Stimulated activated CD8-positive, alpha-beta memory T cell treated with anti-CD3 and anti-CD28 coated beads, Interleukin-7, amount 100 ng/mL, for 1 hour (primary cell): ENCODE measurements around the gene TECTA.
"Not testable (repeated sequence)": the region's sequence is repeated elsewhere in the genome, so short reads cannot be mapped to it uniquely, and the experiment has no call there.

Source experiments
- DNase-seq, 2 donors: peaks; one replicate each; pipeline ENCODE4 v3.0.0-alpha.2; 2020; ENCODE audit warnings: low read depth in 2 of 2

The TECTA gene

DNA sequence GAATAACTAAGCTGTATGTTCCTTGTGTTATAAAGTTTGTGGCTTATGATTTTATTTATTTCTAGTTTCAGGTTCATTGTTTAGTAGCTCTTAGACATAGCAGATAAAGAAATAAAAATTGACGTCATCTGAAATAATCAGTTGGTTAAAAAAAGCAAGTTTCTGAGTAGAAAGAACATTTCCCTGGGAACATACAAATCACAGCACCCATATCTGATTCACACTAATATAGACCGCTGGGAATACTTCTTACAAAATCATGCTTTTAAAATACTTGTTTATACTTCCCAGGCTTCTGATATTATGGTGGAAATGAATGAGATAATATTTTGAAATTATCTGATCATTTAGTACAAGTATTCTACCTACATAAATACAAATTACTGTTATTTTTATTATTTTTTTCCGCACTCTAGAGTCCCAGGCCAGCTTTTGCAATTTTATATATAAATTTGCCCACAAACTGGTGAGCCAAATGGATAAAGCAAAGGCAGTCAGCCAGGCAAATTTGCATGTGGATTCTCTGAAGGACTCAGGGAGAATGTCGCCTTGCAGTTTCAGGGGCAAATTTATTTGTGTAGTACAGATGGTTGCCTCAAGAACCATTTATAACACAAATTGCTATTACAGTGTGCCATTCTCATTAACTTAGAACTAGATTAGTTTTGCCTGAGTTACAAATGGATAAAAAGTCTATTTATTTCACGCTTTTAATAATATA, 128.6 kb downstream of the TECTA start:
- DNase-seq: no peak

DNA sequence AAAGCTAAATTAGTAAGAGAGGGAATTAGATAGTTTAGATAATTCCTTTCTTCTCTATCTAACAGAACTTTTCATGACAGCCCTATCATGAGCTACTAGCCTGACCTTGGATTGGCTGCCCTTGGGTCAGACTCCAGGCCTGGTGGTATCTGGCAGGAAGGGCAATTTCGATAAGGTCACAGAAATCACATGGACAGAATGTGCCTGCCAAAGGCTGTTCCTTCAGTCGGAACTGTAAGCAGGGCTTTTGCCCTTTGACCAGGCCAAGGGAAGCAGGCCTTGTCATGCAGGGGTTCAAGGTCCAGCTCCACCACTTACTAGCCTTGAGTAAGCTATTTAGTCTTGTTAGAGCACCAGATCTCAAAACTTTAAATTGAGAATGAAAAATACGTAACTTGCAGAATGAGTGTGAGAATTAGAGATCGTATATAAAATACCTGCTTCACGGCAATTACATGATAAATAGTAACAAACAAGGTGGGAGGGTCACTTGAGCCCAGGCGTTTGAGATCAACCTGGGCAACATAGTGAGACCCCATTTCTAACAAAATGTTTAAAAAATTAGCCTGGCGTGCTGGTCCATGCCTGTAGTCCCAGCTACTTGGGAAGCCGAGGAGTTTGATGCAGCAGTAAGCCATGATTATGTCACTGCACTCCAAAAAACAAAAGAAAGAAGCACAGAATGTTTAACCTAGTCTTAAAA, 130.7 kb downstream of the TECTA start:
- no peak for DNase-seq

DNA sequence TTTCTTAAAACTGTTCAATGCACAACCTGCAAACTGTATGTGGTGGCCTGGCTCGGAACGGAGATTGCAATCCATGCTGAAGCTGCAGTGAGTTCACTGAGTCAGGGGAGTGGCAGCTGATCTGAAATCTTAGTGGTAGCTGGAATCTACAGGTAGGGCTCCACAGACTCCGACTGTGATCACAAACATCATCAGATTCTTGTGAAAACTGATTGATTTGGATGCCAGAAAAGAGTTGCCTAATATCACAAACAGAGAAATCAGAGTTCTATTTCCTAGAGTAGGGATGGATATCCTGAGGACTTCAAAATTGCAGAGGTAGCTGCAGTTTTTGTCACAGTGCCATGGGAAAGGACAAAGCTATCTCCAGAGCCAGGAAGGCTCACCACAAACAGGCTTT, 134.0 kb downstream of the TECTA start:
- no peak for DNase-seq

DNA sequence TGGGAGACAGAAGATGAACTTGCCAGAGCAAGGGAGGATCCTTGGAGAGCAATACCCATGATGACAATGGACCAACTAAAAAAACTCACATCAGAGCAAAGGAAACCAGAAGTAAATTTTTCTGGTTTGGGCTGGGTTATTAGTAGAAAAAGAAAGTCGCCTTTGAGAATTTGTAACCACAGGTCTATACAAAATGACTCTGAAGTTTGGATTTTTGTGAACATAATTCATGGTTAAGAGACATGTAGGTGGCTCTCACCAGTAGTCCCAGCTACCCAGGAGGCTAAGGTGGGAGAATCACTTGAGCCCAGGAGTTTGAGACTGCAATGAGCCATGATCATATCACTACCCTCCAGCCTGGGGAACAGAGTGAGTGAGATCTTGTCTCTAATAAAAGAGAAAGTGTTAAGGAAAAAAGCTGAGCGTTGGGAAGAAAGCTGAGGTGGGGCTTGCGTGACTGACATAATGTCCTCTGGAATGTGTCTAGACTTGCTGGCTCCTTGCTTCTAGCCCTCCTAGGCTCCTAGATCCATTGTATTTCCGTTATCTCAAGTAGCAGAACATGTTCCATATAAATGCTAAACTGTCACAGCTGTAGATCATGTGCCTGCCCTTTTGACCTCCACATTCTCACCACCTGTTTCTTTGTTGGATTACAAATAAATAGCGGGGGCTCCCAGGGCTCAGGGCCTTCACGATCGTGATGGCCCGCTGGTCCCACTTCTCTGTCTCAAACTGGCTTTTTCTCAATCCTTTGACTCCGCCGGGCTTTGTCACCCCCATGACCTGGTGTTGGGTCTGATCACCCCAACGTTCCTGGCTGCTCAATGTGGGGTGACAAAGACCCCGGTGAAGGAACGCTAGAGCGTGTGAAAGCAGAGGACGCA, 135.3 kb downstream of the TECTA start:
- no peak for DNase-seq

DNA sequence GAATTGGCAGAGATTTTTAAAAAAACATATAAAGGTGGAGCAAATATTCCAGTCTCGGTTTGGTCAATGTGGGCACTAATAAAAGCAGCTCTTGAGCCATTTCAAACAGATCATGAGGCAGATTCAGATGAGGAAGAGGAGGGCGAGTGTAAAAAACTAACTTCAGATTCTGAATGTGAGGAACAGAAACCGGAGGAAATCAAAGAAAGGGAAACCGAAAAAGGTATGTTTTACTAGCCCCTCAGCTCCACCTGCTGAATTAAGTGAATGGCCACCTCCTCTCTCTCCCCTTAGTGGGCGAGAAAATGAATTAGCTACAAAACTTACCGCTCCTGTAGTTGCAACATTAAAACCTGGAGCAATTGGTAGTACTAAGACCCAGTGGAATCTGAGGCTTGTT, 136.2 kb downstream of the TECTA start:
- DNase-seq: not testable (repeated sequence)

DNA sequence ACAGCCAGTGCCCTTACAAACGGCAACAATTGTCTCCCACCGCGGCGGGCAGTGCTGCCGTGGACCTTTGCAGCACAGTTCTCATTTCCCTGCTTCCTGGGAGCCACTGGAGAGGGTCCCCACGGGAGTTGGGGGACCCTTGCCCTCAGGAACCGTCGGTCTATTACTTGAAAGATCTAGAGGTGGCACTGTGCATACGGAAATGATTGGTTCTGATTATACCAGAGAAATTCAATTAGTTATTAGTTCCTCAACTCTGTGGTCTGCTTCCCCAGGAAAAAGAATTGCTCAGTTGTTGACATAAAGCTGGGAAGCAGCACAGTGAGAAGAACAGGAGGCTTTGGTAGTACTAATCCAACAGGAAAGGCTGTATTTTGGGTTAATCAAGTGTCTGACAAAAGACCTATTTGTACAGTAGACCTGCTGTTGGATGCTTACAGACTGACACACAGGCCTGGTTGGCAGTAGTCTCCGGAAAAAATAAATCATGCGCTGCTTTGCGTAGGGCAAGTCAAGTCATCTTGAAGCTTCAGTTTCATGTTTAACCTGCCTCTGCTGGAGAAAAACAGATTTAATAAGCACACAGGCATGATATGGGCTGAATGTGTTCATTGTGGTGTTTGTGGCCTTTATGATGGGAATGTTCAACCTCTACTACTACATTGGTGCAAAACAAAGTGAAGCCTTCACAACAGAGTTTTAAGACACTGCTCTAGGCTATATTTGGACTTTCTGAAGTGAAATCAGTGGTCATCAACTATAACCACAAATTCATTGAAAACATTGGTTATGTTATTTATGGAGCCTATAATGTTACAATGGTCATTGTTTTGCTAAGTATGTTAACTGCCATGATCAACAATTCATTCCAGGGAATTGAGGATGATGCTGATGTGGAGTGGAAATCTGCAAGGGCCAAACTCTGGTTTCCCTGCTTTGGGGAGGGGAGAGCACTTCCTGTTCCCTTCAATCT, 136.9 kb downstream of the TECTA start:
- DNase-seq: no peak

DNA sequence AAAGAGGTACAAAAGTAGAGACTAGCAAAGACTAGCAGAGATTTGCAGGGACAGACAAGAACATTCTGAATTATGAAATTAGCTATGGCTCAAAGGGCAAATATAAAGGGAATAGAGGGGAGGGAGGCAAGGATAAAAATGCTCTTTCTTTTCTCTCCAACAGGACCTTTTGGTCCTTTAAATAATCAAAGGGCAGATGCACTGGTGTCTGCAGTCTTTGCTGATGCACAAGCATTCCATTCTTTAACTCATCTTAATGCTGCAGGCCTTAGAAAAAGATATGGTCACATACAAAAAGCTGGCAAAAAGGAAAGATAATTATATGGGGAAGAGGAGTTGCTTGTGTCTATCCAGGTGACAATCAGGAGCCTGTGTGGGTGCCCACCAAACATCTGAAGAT, 137.9 kb downstream of the TECTA start:
- no peak for DNase-seq

DNA sequence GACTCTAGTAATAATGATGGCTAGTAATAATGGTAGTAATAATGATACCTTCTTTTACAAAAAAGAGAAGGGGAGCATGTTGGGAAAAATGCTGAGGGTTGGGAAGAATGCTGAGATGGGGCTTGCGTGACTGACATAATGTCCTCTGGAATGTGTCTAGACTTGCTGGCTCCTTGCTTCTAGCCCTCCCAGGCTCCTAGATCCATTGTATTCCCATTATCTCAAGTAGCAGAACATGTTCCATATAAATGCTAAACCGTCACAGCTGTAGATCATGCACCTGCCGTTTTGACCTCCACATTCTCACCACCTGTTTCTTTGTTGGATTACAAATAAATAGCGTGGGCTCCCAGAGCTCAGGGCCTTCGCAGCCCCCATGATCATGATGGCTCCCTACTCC, 139.0 kb downstream of the TECTA start:
- not testable (repeated sequence) for DNase-seq

DNA sequence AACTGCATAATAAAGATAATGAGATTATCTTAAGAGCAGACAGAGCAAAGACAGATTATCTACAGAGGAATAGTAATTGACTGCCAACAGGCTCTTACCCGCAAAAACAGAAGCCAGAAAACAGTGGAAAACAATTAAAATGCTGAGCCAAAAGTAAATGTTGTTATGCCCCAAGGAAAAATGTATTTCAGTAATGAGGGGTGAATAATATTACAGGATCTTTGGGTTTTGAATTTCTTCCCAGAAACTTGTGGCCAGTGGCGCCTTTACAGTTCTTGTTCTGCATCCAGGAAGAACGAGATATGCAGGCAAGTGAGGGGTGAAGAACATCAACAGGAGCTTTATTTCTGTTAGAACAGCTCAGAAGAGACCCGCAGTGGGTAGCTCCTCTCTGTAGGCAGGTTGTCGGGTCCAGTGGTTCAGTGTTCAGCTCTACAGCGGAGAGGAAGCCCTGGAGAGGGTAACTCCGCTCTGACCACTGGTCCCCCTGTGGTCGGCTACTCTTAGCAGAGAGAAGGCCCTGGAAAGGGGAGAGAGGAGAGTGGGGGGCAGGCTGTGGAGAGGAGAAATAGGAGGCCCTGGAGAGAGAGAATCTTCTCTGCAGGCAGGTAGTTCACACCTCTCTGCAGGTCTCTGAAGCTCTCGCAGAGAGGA, 139.7 kb downstream of the TECTA start:
- no peak for DNase-seq
